CD14-positive monocyte (primary cell): ENCODE data around the gene GLB1L2. TPM values are rescaled to one million over a fixed set of nuclear protein-coding genes. Genes with fewer than 3 reads are reported as not detected.

ENCODE experiments used
- DNase-seq, 3 donors: peaks; one replicate each; pipeline ENCODE4 v3.0.0-alpha.2; 2011 to 2022
- H2AFZ ChIP-seq: 2 replicates; pipeline ENCODE4 v1.6.0; 2012; ENCODE audit warnings: mild to moderate bottlenecking, low read depth, low read length, inconsistent platforms; ENCODE audit not compliant: insufficient read depth, poor library complexity, severe bottlenecking
- H3K27ac ChIP-seq, 2 donors: 1 replicate in 1 of 2; 2 replicates in 1 of 2; pipeline ENCODE4 v1.5.1; 2012 to 2013; ENCODE audit warnings: low read length in 2 of 2, control low read depth in 1 of 2, inconsistent platforms in 1 of 2, low read depth in 1 of 2, mild to moderate bottlenecking in 1 of 2
- H3K27me3 ChIP-seq, 2 donors: one replicate each; pipeline versions ENCODE4 v1.6.0 to v1.6.1; 2011 to 2013; ENCODE audit warnings: low read length in 2 of 2; ENCODE audit not compliant: control insufficient read depth in 2 of 2, insufficient read depth in 2 of 2
- H3K36me3 ChIP-seq, 2 donors: replicated peaks in 1 of 2; 1 replicate in 1 of 2; 2 replicates in 1 of 2; pipeline versions ENCODE4 v1.5.1 to v1.6.1; 2012 to 2013; ENCODE audit warnings: low read length in 2 of 2, control low read depth in 1 of 2, inconsistent platforms in 1 of 2, mild to moderate bottlenecking in 1 of 2; ENCODE audit not compliant: insufficient read depth in 2 of 2, control insufficient read depth in 1 of 2
- H3K4me1 ChIP-seq, 2 donors: 1 replicate in 1 of 2; 2 replicates in 1 of 2; pipeline versions ENCODE4 v1.5.1 to v1.6.1; 2012 to 2013; ENCODE audit warnings: low read length in 2 of 2, control low read depth in 1 of 2, inconsistent platforms in 1 of 2, mild to moderate bottlenecking in 1 of 2, moderate library complexity in 1 of 2; ENCODE audit not compliant: insufficient read depth in 2 of 2, control insufficient read depth in 1 of 2
- H3K4me2 ChIP-seq: replicated peaks from 2 replicates; pipeline ENCODE3; 2012; ENCODE audit warnings: low read length, moderate library complexity, mild to moderate bottlenecking; ENCODE audit not compliant: poor library complexity, severe bottlenecking; ENCODE audit errors: extremely low read depth
- H3K4me3 ChIP-seq, 3 experiments: fragments of 200-600 bp in 1 of 3; sonication (generic) in 1 of 3; replicated peaks in 1 of 3; 1 replicate in 2 of 3; 2 replicates in 1 of 3; pipeline ENCODE4 v1.5.1; 2011 to 2013; ENCODE audit warnings: low read length in 3 of 3, mild to moderate bottlenecking in 3 of 3, control low read depth in 2 of 3, low read depth in 2 of 3, inconsistent platforms in 1 of 3, moderate library complexity in 1 of 3
- H3K79me2 ChIP-seq: 2 replicates; pipeline ENCODE4 v1.6.0; 2012; ENCODE audit warnings: mild to moderate bottlenecking, control low read depth, inconsistent platforms, low read length, moderate library complexity; ENCODE audit not compliant: insufficient read depth
- H3K9ac ChIP-seq: 2 replicates; pipeline ENCODE4 v1.6.0; 2017; ENCODE audit warnings: low read length, mild to moderate bottlenecking; ENCODE audit not compliant: insufficient read depth, poor library complexity, severe bottlenecking
- H3K9me3 ChIP-seq, 2 donors: replicated peaks in 1 of 2; 1 replicate in 1 of 2; 2 replicates in 1 of 2; pipeline versions ENCODE4 v1.5.1 to v1.6.1; 2012 to 2013; ENCODE audit warnings: low read length in 2 of 2, control low read depth in 1 of 2; ENCODE audit not compliant: control insufficient read depth in 1 of 2, insufficient read depth in 1 of 2
- H4K20me1 ChIP-seq: 2 replicates; pipeline ENCODE4 v1.6.0; 2012; ENCODE audit warnings: mild to moderate bottlenecking, low read length, control low read depth, moderate library complexity; ENCODE audit not compliant: insufficient read depth
- H3K27ac Mint-ChIP-seq, 7 donors: one replicate each; pipeline ENCODE4 v1.8.0; 2020; ENCODE audit warnings: mild to moderate bottlenecking in 7 of 7, mixed read lengths in 7 of 7, moderate library complexity in 6 of 7, inconsistent platforms in 2 of 7
- H3K27me3 Mint-ChIP-seq, 3 donors: one replicate each; pipeline ENCODE4 v1.8.0; 2021 to 2022; ENCODE audit warnings: low read depth in 3 of 3, mild to moderate bottlenecking in 3 of 3, mixed read lengths in 3 of 3, moderate library complexity in 3 of 3, inconsistent platforms in 1 of 3
- H3K36me3 Mint-ChIP-seq, 2 donors: one replicate each; pipeline ENCODE4 v1.8.0; 2020; ENCODE audit warnings: mixed read lengths in 2 of 2, inconsistent platforms in 1 of 2, mild to moderate bottlenecking in 1 of 2
- H3K4me1 Mint-ChIP-seq: one replicate; pipeline ENCODE4 v1.8.0; 2020; ENCODE audit warnings: mild to moderate bottlenecking, mixed read lengths
- H3K4me3 Mint-ChIP-seq, 2 donors: one replicate each; pipeline ENCODE4 v1.8.0; 2020; ENCODE audit warnings: mild to moderate bottlenecking in 2 of 2, mixed read lengths in 2 of 2, moderate library complexity in 1 of 2
- H3K9me3 Mint-ChIP-seq, 7 donors: one replicate each; pipeline ENCODE4 v1.8.0; 2020 to 2022; ENCODE audit warnings: mixed read lengths in 7 of 7, mild to moderate bottlenecking in 6 of 7, moderate library complexity in 6 of 7, inconsistent platforms in 2 of 7
- CTCF ChIP-seq: fragments of 200-600 bp; IDR thresholded peaks from one replicate; pipeline ENCODE4 v1.8.0; 2022; ENCODE audit warnings: antibody characterized with exemption, mild to moderate bottlenecking
- WGBS: methylation state at CpG from one replicate; pipeline ENCODE4 v1.1.5; 2013; ENCODE audit warnings: missing lambda C conversion rate; ENCODE audit not compliant: insufficient coverage; 5-methylcytosine and 5-hydroxymethylcytosine counted together
- intact Hi-C, 2 donors: fragments of 100-400 bp; cut with micrococcal nuclease; formaldehyde crosslinking; loops; one replicate each; pipeline versions ENCODE4 v1.15.0 to v1.15.1; 2023
- polyA plus RNA-seq, 3 donors: library from polyadenylated mRNA; depleted of rRNA in 1 of 3; unstranded in 2 of 3; stranded (reverse) in 1 of 3; fragments of 300-500 nt in 2 of 3; fragments of >200 nt in 1 of 3; fragmentation: Illumina TruSeq in 2 of 3; gene quantifications; 1 replicate in 2 of 3; 2 replicates in 1 of 3; pipeline ENCODE4 v1.2.3, GENCODE V29; 2012 to 2021

GLB1L2 gene
- polyA plus RNA-seq, 3 donors: not detected

- no peaks in the 10 kb centered on the region for H3K36me3 Mint-ChIP-seq
- Histone ChIP-seq H3K79me2 (no peaks in the 10 kb centered on the region), H3K4me3 (no peak overlapping the region), H3K4me1 (no peaks in the 10 kb centered on the region), H3K27ac (no peak overlapping the region), H3K27me3 (no peaks in the 10 kb centered on the region), H4K20me1 (no peaks in the 10 kb centered on the region), H3K4me2 (no peak overlapping the region), H3K9me3 (no peaks in the 10 kb centered on the region), H2AFZ (no peak overlapping the region), H3K36me3 (no peaks in the 10 kb centered on the region), H3K9ac (no peak overlapping the region)
- H3K4me1 Mint-ChIP-seq: no peaks in the 10 kb centered on the region
- no peak for DNase-seq
- TF ChIP-seq CTCF: no peak
- no peak overlapping the region for H3K4me3 Mint-ChIP-seq
- H3K27ac Mint-ChIP-seq: no peak overlapping the region
- intact Hi-C loops: no loop called here
- no peaks in the 10 kb centered on the region for H3K9me3 Mint-ChIP-seq
- H3K27me3 Mint-ChIP-seq: peaks cover 0 to 3% (median 3%) of the 10 kb centered on the region in 3 donors
- WGBS: 96% methylated on average over 18 of the region's 30 CpGs
Measured at GRCh38 chr11:134369656-134370525, 38.1 kb downstream of the GLB1L2 start.

- Histone ChIP-seq H3K79me2 (no peaks in the 10 kb centered on the region), H3K4me2 (no peak overlapping the region), H3K27ac (no peak overlapping the region), H3K9ac (no peak overlapping the region), H4K20me1 (no peaks in the 10 kb centered on the region), H2AFZ (no peak overlapping the region), H3K4me3 (no peak overlapping the region), H3K9me3 (no peaks in the 10 kb centered on the region), H3K27me3 (no peaks in the 10 kb centered on the region), H3K4me1 (no peaks in the 10 kb centered on the region), H3K36me3 (no peaks in the 10 kb centered on the region)
- WGBS: 94% methylated on average over 13 of the region's 19 CpGs
- Mint-ChIP-seq H3K36me3 (no peaks in the 10 kb centered on the region), H3K9me3 (no peaks in the 10 kb centered on the region), H3K4me1 (no peaks in the 10 kb centered on the region), H3K4me3 (no peak overlapping the region), H3K27me3 (peaks cover 0 to 3% (median 3%) of the 10 kb centered on the region in 3 donors), H3K27ac (no peak overlapping the region)
- no peak for DNase-seq
- intact Hi-C loops: no loop called here
- TF ChIP-seq CTCF: no peak
Measured at GRCh38 chr11:134370526-134371435, 39.0 kb downstream of the GLB1L2 start.
